ENCODE measurements around the gene PBX1. TPM values are rescaled to one million over a fixed set of nuclear protein-coding genes. Genes with fewer than 3 reads are reported as not detected.

PBX1 gene
- total and polyA plus RNA-seq, 2 of the 4 experiments (the other 2 are of a cell fraction), result 13.9 to 17.9 TPM

- ATAC-seq (ENCODE audit: low read depth), result peak; percentile 10
- Histone ChIP-seq H3K36me3 (ENCODE audit: control insufficient read depth, insufficient read depth, low read length) (no peaks in the 10 kb centered on the region), H3K4me2 (ENCODE audit: low read depth, low read length) (peak overlapping the region; percentile 59; the same call in 1 of the 2 replicates), H3K18ac (ENCODE audit: low read depth, low read length) (peak overlapping the region; percentile 85), H4K91ac (ENCODE audit: insufficient read depth, low read depth, low read length) (peak overlapping the region; percentile 87; the same call in 1 of the 2 replicates), H2BK20ac (ENCODE audit: low read depth, low read length) (peak overlapping the region; percentile 93), H2AK5ac (ENCODE audit: low read depth, low read length) (peak overlapping the region; percentile 91), H3K14ac (replicated peaks; ENCODE audit: low read depth, low read length) (peak overlapping the region; percentile 70), H4K5ac (ENCODE audit: low read depth, low read length) (peak overlapping the region; percentile 75; the same call in 1 of the 2 replicates), H2AK9ac (replicated peaks; ENCODE audit: low read depth, low read length, poor library complexity) (no peak overlapping the region), H3K9me3 (ENCODE audit: control insufficient read depth, insufficient read depth, low read length) (no peaks in the 10 kb centered on the region), H3K4me3 (ENCODE audit: insufficient read depth, low read depth, low read length) (no peak overlapping the region), H3K23ac (ENCODE audit: low read depth, low read length) (peak overlapping the region; percentile 84), H3K9me1 (ENCODE audit: insufficient read depth, low read length) (peaks cover 26% of the 10 kb centered on the region), H3K79me1 (ENCODE audit: low read depth in 1 of 2, low read length in 2 of 2) (peaks cover 18 to 47% of the 10 kb centered on the region in 2 experiments), H3K9ac (ENCODE audit: low read depth, low read length) (no peak overlapping the region; the same call in 1 of the 2 replicates), H3K27ac (ENCODE audit: insufficient read depth, low read length) (peak overlapping the region; percentile 96; the same call in 1 of the 2 replicates), H3K4me1 (ENCODE audit: control insufficient read depth, insufficient read depth, low read length) (peaks cover 37% of the 10 kb centered on the region), H2BK5ac (ENCODE audit: low read depth, low read length, poor library complexity, severe bottlenecking) (peak overlapping the region; percentile 78), H2BK15ac (ENCODE audit: low read depth, low read length) (peak overlapping the region; percentile 94), H3K4ac (ENCODE audit: low read depth, low read length) (peak overlapping the region; percentile 78), H3K27me3 (ENCODE audit: control insufficient read depth, insufficient read depth, low read length) (no peaks in the 10 kb centered on the region), H4K20me1 (ENCODE audit: insufficient read depth, low read length) (no peaks in the 10 kb centered on the region), H3K56ac (ENCODE audit: extremely low read depth, insufficient read depth, low read length) (peak overlapping the region; percentile 80), H2AFZ (replicated peaks; ENCODE audit: low read length, poor library complexity) (no peak overlapping the region), H2BK120ac (ENCODE audit: low read depth, low read length) (peak overlapping the region; percentile 79), H4K8ac (ENCODE audit: low read depth in 2 of 2, low read length in 2 of 2) (peak overlapping the region; percentile 81 to 83)
- dilution Hi-C loops (cut with HindIII; ENCODE audit: low sequenced_read_pairs, unreplicated experiment), result no loop called here
- peak; percentile 73 for DNase-seq
- TF ChIP-seq FOS (IDR thresholded peaks at IDR 0.05; ENCODE audit: low read depth, low read length), result 0 out of 2 replicates have a peak, but pooled peaks have one; percentile 10
- peak; percentile 46 for TF ChIP-seq USF2 (IDR thresholded peaks at IDR 0.05; ENCODE audit: low read depth, low read length)
- no peak for TF ChIP-seq MAFK (IDR thresholded peaks at IDR 0.05; ENCODE audit: low read depth, low read length)
- TF ChIP-seq CEBPB (IDR thresholded peaks at IDR 0.05; ENCODE audit: low read depth, low read length), result peak; percentile 65
- no TSS peak for BruUV-seq (replicated peaks)
- CTCF ChIA-PET, result interaction anchor here (0.6 kb wide), 1 partner anchor 53 kb away, joined by 4 read pairs; no protein-coding TSS in a partner anchor
- intact Hi-C loops (cut with micrococcal nuclease), result loop anchor here (5.0 kb wide), 2 partner anchors 64 to 129 kb away; no protein-coding TSS in a partner anchor
- no CpG with 5 or more reads among the region's 7 CpGs for WGBS, 2 experiments (ENCODE audit: extremely low coverage in 2 of 2, insufficient read length in 1 of 2)
- in situ Hi-C loops (cut with MboI; ENCODE audit: low sequenced_read_pairs), result no loop called here
- POLR2A ChIA-PET (ENCODE audit: unreplicated experiment), result interaction anchor here (0.7 kb wide), 1 partner anchor 296 kb away, joined by 5 read pairs; no protein-coding TSS in a partner anchor
Observed at GRCh38 chr1:164771619-164772361, 212.8 kb downstream of the PBX1 start.
